Psoas muscle (tissue), 8 donors: ENCODE data around the gene WDR44. TPM values are rescaled to one million over a fixed set of nuclear protein-coding genes. Genes with fewer than 3 reads are reported as not detected.

Source experiments
- ATAC-seq, 4 donors: fragments of 200-7000 bp; cut with Tn5 transposase; one replicate each; pipeline ENCODE4 v1.9.1; 2020; ENCODE audit warnings: moderate library complexity in 3 of 4, mild to moderate bottlenecking in 2 of 4
- DNase-seq, 2 donors: peaks; one replicate each; pipeline ENCODE4 v3.0.0-alpha.2; 2020
- H3K27ac ChIP-seq: fragments of 200-600 bp; one replicate; pipeline ENCODE4 v1.8.0; 2022
- H3K27me3 ChIP-seq, 3 donors: fragments of 200-600 bp in 1 of 3; one replicate each; pipeline versions ENCODE4 v1.6.1 to v1.8.0; 2013 to 2022; ENCODE audit warnings: low read length in 2 of 3, mild to moderate bottlenecking in 2 of 3, moderate library complexity in 1 of 3; ENCODE audit not compliant: insufficient read depth in 3 of 3
- H3K36me3 ChIP-seq, 2 donors: fragments of 200-600 bp in 1 of 2; one replicate each; pipeline versions ENCODE4 v1.6.1 to v1.8.0; 2013 to 2022; ENCODE audit warnings: low read depth in 1 of 2, mild to moderate bottlenecking in 1 of 2, moderate library complexity in 1 of 2; ENCODE audit not compliant: insufficient read depth in 1 of 2
- H3K4me1 ChIP-seq: fragments of 200-600 bp; one replicate; pipeline ENCODE4 v1.8.0; 2022
- H3K4me3 ChIP-seq: fragments of 200-600 bp; one replicate; pipeline ENCODE4 v1.8.0; 2022; ENCODE audit warnings: mild to moderate bottlenecking
- H3K9me3 ChIP-seq: fragments of 200-600 bp; one replicate; pipeline ENCODE4 v1.8.0; 2022
- CTCF ChIP-seq: fragments of 200-600 bp; IDR thresholded peaks from one replicate; pipeline ENCODE4 v1.8.0; 2022; ENCODE audit warnings: antibody characterized with exemption
- WGBS, 3 donors: extraction: QIAGEN DNeasy Blood & Tissue Kit; methylation state at CpG; one replicate each; pipeline versions ENCODE4 v1.1.6 to v1.1.7; 2013; 5-methylcytosine and 5-hydroxymethylcytosine counted together
- intact Hi-C, 2 donors: fragments of 100-400 bp; cut with DNase I; formaldehyde crosslinking; loops; one replicate each; pipeline versions ENCODE4 v1.11.0 to v1.14.2; 2022
- polyA plus RNA-seq, 3 donors: library from polyadenylated mRNA; stranded (reverse); fragments of 200-250 nt; gene quantifications; one replicate each; pipeline ENCODE4 v1.2.3, GENCODE V29; 2013
- total RNA-seq, 4 donors: library from RNA; stranded (reverse); fragmentation: NEBNext Ultra II Directional in 2 of 4; extraction: Animal tissue kit (Norgen Biotek cat#: 25700) in 2 of 4; gene quantifications; one replicate each; pipeline versions ENCODE4 v1.2.1 to v1.2.4, GENCODE V29; 2021 to 2023
- donor health status: healthy with polysubstance abuse.
- donor health status: DM: no; HTN: no; CAD: no; lungs with moderate emphysema.
- donor health status: Bipolar disorder and iron deficiency.
- donor health status: healthy.
- donor health status: DM: yes; HTN: yes; CAD: no.
- donor health status: DM: no; HTN: no; CAD: no.
- donor health status: DM: no; HTN: no; CAD: no.
- donor health status: DM: yes; HTN: yes; CAD: no.

Gene WDR44
- total and polyA plus RNA-seq, 7 donors: 4.4 to 13.1 (median 9.6) TPM

GRCh38 chrX:118497180-118497818, 151.4 kb downstream of the WDR44 start:
- DNase-seq (no peak), ATAC-seq (no peak)
- H3K9me3 ChIP-seq: no peaks in the 10 kb centered on the region
- 49 to 65% (median 64%) methylated on average over 7 of the region's 7 CpGs for WGBS, 3 donors
- H3K27ac ChIP-seq: peak overlapping the region; percentile 5
- H3K4me3 ChIP-seq: peak overlapping the region; percentile 69
- intact Hi-C loops: no loop called here
- no peak for TF ChIP-seq CTCF
- H3K4me1 ChIP-seq: no peaks in the 10 kb centered on the region
- H3K36me3 ChIP-seq: no peaks in the 10 kb centered on the region
- H3K27me3 ChIP-seq: peaks cover 0 to 53% (median 0%) of the 10 kb centered on the region in 3 donors

- Histone ChIP-seq H3K9me3 (no peaks in the 10 kb centered on the region), H3K27me3 (peaks cover 0 to 53% (median 0%) of the 10 kb centered on the region in 3 donors), H3K27ac (no peak overlapping the region), H3K36me3 (no peaks in the 10 kb centered on the region), H3K4me3 (no peak overlapping the region), H3K4me1 (no peaks in the 10 kb centered on the region)
- whole genome bisulfite sequencing, 3 donors: 52 to 93% (median 69%) methylated on average over 3 of the region's 3 CpGs
- DNase-seq (no peak), ATAC-seq (no peak)
- intact Hi-C loops: no loop called here
- no peak for TF ChIP-seq CTCF
Measured at GRCh38 chrX:118498351-118498750, 152.4 kb downstream of the WDR44 start.

- DNase-seq (no peak), ATAC-seq (no peak)
- Histone ChIP-seq H3K27me3 (peaks cover 0 to 50% (median 0%) of the 10 kb centered on the region in 3 donors), H3K9me3 (no peaks in the 10 kb centered on the region), H3K4me1 (no peaks in the 10 kb centered on the region), H3K36me3 (no peaks in the 10 kb centered on the region), H3K27ac (no peak overlapping the region), H3K4me3 (no peak overlapping the region)
- TF ChIP-seq CTCF: no peak
- intact Hi-C loops: no loop called here
- WGBS, 3 donors: 67 to 87% (median 86%) methylated on average over 2 of the region's 2 CpGs
Measured at GRCh38 chrX:118498755-118499154, 152.8 kb downstream of the WDR44 start.

- DNase-seq (no peak), ATAC-seq (no peak)
- no peak overlapping the region for H3K27ac ChIP-seq
- no peaks in the 10 kb centered on the region for H3K4me1 ChIP-seq
- H3K4me3 ChIP-seq: no peak overlapping the region
- H3K36me3 ChIP-seq: no peaks in the 10 kb centered on the region
- no peaks in the 10 kb centered on the region for H3K9me3 ChIP-seq
- no peak for TF ChIP-seq CTCF
- WGBS, 3 donors: 55 to 64% (median 59%) methylated on average over 15 of the region's 15 CpGs
- peaks cover 0 to 49% (median 0%) of the 10 kb centered on the region in 3 donors for H3K27me3 ChIP-seq
- intact Hi-C loops: no loop called here
Measured at GRCh38 chrX:118499295-118499694, 153.4 kb downstream of the WDR44 start.

Other genes with a start within 250 kb of the WDR44 start
- gene KLHL13, start 229.3 kb upstream of the WDR44 start, total RNA-seq: 1 to 10 TPM; 1.3 to 4.5 (median 2.2) TPM
- gene KLHL13, start 229.3 kb upstream of the WDR44 start, polyA plus RNA-seq: 1 to 10 TPM in 1 of 3 donors, under 1 TPM in 2; 0.61 to 1.5 (median 0.96) TPM
- gene DOCK11, start 149.7 kb downstream of the WDR44 start, total RNA-seq: 1 to 10 TPM; 1.6 to 4.4 (median 2.2) TPM
- gene DOCK11, start 149.7 kb downstream of the WDR44 start, polyA plus RNA-seq: 1 to 10 TPM; 1.6 to 2.0 (median 1.9) TPM